Stimulated activated CD4-positive, alpha-beta T cell treated with anti-CD3 and anti-CD28 coated beads, TNF-alpha, amount 100 ng/mL, for 48 hours (primary cell): ENCODE data around the gene CDKN2B-AS1.
"Not testable (repeated sequence)": the region's sequence is repeated elsewhere in the genome, so short reads cannot be mapped to it uniquely, and the experiment has no call there.

Source experiments
- DNase-seq, 3 donors: peaks; one replicate each; pipeline ENCODE4 v3.0.0-alpha.2; 2020; ENCODE audit warnings: low read depth in 3 of 3

CDKN2B-AS1 gene

DNA sequence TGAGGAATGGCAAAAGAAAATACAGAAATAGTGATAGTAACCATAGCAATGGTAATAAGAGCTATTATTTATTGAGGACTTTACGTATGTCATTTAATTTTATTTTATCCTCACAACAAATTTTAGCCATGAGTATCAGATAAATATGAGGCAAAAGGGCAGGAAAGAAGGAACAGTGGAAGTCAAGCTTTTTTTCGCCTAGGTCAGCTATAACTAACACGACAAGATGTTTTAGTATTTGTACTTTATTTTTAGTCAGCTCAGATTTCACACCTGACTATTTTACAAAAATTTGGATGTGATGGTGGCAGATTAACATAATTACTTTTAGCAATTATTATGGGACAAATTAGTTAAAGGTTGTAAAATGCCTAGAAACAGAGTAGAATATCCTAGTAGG is 49.3 kb downstream of the CDKN2B-AS1 start:
- DNase-seq: no peak

DNA sequence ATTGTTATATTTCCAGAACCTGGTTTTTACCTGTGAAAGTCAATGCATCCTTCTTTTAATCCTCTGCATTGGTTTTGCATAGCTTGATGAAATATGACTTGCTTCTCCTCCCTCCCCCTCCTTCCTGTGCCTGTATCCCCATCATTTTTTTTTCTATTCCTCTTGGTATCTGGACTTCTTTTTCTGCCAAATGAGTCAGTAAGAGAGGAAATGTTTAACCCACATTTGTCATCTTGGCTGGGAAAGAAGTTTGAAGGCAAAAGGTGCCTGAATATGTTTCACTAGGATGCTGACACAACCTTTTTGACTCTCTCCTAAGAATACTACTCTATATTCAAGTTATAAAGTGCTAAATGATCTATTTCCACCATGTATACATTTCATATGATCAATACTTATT is 50.0 kb downstream of the CDKN2B-AS1 start:
- no peak for DNase-seq

DNA sequence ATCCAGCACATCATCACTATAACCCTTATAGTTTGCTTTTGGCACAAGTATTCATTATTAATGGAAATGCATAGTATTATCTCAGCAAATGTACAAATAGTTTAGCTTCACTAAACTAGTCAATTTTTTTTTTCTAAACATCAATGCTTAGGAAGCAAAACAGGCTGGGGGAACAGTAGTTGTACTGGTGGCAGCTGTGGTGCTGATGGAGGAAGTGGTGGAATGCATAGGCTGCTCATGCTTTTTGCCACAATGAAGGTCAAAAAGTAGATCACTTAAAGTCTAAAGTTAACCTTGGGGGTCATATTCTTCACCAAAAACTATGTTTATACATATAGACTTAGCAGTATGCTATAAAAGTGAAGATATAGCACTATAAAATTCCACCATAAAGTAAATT is 50.8 kb downstream of the CDKN2B-AS1 start:
- DNase-seq: no peak

DNA sequence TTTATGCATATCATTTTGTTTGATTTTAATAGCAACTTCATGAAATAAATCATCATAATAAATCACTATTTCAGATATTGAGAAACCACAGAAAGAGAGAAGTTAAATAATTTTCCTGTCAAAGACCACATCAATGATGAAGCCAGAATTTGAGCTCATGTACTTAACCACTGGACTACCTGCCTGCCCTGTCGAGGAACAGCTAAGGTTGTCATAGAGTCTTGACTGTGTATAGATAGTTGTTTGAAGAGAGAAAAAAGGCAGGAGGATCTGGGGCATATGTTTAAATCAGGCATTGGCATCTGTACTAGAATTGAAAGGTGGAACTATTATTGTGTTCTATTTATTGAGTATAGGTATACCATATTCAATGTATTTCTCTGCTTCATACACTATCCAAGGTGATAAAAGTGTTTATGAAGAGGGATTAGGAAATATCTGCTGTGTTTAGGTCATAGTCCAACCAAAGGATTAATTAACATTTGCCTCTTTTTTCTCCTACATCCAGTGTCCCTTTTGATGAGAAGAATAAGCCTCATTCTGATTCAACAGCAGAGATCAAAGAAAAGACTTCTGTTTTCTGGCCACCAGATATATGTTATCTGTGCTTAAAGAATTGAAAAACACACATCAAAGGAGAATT is 51.8 kb downstream of the CDKN2B-AS1 start:
- no peak for DNase-seq

DNA sequence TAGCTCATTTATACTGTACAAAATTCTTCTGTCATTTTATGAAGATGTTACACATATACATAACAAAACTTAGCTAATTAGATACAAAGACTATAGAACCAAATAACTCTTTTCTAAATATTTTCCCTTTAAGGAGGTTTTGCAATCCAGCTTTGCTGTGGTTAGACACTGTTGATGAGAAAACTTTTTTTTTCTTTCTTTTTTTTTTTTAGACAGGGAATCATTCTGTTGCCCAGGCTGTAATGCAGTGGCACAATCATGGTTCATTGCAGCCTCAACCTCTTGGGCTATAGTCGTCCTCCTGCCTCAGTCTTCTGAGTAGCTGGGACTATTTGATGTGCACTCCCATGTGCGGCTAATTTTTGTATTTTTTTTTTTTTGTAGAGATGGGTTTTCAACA is 53.0 kb downstream of the CDKN2B-AS1 start:
- DNase-seq: no peak

DNA sequence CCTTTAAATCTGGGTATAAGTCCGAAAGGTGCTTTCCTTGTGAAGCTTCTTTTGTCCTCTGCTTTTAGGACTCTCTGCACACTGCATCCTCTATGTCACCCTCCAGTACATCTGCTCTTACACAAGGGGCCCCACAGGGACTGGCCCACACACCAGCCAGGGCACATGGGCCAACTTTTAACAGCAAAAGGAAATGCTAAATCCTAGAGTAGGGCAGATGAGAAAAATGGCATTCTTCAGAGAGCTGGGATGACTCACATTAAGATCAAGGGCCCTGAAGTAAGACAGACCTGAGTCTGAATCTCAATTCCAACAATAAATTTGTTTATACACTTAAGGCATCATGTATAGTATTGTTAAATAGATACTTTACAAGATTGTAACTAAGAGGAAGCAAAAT is 54.8 kb downstream of the CDKN2B-AS1 start:
- no peak for DNase-seq

DNA sequence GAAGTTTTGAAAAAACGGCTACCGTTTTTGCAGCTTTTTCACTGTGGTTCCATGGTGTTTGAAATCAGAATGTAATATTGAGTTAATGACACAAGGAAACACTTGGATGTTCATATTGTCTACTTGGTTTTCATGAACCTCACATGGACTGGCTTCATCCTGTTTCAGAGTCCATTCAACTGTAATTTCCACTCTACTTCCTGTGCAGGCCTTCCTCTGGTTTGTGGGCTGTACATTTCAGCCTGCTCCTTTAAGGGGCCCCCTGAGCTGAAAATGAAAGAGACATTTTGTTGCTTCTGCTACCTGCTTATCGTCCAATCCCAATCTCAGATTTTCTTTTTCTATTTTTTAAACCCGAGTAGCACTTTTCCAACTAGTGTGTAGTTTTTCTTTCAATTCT is 56.3 kb downstream of the CDKN2B-AS1 start:
- no peak for DNase-seq

DNA sequence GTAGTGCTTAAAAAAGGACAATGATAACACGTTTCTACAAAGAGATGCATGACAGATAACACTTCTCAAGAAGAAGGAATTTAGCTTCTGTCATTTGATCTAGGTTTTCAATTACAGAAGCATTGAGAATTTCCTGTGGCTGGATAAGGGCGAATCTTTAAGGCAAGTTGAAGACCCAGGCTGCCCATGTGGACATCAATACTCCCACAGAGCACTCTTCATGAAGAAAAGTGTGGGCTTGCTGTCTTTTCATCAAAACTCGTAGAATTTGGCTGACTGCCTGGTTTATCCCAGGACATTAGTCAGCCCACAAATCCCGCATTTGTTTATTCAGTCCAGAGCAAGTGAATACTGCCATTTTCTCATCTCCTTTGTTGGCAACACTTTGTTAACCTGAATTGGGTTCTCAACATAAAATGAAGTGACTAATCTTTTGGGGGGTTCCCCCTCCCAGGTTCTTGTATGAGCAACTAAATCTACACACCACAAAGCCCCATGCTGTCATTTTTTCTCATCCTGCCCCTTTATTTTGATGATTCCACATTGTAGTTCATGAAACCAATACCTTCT is 57.9 kb downstream of the CDKN2B-AS1 start:
- DNase-seq: peak in 2 of 3 donors; percentile 18 to 30

DNA sequence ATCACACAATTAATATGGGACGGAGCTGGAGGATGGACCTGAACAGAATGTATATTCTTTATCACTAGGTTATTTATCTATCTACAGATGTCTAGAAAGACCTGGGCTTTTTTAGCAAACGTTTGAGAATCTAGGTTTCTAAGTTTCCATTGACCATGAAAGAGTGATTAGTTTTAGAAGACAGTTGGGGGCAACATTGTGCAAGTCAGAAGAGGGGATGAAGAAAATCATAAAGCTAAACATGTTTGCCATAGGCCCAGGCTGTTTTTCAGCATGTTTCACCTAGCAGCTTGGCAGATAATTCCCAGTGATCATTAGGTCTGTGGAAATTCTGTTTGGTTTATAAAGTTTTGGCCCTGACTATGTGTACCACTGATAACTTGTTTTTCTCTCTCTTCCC is 58.6 kb downstream of the CDKN2B-AS1 start:
- DNase-seq: no peak

DNA sequence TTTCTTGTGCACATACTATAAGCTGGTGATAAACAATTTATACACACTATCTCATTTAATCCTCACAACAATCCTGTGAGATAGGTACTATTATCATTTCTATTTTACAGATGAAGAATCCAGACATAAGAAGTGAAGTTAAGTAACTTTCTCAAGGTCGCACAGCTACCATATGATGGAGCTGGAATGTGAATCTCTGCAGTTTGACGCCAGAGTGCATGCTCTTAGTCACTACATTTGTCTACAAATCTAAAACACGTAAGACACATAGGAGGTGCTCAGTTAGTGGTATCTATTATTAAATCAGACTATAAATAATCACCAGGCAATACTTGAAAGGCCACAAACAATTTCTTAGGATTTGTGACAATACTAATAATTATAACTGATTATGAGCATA is 59.5 kb downstream of the CDKN2B-AS1 start:
- no peak for DNase-seq

DNA sequence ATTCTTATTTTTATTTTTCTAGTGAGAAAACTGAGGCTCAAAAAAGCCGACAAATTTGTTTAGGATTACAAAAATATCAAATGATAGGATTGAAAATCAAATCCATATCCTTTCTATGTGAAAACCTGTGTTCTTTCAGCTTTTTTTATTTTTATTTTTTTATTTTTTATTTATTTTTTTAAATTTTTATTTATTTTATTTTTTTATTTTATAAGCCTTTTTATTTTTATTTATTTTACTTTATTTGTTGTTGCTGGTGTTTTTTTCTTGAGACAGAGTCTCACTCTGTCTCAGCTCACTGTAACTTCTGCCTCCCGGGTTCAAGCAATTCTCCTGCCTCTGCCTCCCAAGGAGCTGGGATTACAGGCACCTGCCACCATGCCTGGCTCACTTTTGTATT is 59.9 kb downstream of the CDKN2B-AS1 start:
- DNase-seq: no peak

DNA sequence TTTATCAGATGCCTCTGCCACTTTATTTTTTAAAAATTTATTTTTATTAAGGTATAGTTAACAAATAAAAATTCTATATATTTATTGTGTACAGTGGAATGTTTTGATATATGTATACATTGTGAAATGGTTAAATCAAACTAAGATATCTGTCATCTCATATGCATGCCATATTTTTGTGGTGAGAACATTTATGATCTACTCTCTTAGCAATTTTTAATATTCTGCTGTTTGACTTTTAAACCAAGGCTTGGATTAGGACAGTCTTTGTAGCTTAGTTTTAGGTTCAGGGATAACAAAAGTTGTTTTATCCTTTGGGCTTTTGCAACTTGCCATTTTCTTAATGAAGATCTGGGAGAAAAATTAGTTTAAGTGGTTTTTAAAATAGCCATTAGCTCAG is 60.5 kb downstream of the CDKN2B-AS1 start:
- DNase-seq: no peak

DNA sequence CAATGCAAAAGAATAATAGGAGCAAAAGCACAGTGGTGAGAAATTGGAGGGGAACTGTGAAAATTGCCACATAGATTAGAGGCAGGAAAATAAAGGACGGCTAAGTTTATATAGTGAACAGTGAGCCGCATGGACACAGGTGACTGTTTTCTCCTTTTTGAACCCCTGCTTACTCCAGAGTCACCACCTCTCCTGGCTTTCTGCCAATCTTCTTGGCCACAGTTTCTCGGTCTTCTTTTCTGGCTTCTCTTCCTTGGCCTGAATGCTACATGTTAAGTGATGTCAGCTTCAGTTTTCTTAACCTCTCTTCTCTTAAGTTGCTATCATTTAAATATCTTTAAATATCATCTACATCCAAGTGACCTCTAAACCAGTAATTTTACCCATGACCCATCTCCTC is 61.8 kb downstream of the CDKN2B-AS1 start:
- DNase-seq: no peak

DNA sequence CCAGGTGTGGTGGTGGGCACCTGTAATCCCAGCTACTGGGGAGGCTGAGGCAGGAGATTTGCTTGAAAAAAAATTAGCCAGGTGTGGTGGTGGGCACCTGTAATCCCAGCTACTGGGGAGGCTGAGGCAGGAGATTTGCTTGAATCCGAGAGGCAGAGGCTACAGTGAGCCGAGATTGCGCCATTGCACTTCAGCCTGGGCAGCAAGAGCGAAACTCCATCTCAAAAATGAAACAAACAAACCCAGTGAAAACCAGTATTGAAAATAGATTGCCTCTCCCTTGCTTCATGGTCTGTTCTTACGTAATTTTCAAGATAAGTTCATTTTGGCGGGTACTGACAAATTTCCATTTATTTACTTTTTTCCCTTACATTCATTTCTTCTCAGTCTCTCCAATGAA is 63.4 kb downstream of the CDKN2B-AS1 start:
- not testable (repeated sequence) for DNase-seq

DNA sequence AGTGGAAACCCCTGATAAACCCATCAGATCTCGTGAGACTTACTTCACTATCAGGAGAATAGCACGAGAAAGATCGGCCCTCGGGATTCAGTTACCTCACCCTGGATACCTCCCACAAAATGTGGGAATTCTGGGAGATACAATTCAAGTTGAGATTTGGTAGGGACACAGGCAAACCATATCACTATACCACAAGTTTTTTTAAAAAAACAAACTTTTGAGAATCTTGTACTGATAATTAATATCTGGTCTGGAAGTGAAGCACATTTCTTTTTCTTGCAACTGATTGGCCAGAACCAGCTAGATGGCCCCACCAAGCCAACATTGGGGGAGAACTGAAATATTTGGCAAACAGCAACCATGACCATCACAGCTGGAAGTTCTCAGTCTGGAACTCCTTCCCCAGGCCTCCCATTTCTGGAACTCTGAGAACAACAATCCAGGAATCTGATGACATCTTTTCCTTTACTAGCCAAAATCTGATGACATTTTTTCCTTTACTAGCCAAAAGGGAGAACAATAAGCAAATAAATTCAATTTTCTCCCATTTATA is 66.3 kb downstream of the CDKN2B-AS1 start:
- DNase-seq: no peak

DNA sequence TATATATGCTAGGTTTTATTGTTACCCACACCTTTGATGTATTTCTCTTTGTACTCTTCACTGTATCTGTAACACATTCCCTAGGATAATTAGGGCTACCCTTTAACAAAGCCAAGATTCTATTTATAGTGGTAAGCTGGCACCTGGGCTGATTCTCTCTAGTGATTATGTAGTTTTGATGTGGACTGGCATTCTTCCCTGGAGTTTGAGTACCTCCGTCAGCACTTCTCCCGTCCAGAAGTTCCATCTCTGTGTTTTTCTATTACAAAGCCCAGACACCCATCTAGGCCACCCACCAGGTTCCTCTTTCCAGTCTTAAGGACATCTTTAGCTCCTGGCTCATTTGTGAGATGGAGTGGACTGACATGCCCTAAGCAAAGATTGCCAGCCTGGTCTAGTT is 70.4 kb downstream of the CDKN2B-AS1 start:
- DNase-seq: no peak

DNA sequence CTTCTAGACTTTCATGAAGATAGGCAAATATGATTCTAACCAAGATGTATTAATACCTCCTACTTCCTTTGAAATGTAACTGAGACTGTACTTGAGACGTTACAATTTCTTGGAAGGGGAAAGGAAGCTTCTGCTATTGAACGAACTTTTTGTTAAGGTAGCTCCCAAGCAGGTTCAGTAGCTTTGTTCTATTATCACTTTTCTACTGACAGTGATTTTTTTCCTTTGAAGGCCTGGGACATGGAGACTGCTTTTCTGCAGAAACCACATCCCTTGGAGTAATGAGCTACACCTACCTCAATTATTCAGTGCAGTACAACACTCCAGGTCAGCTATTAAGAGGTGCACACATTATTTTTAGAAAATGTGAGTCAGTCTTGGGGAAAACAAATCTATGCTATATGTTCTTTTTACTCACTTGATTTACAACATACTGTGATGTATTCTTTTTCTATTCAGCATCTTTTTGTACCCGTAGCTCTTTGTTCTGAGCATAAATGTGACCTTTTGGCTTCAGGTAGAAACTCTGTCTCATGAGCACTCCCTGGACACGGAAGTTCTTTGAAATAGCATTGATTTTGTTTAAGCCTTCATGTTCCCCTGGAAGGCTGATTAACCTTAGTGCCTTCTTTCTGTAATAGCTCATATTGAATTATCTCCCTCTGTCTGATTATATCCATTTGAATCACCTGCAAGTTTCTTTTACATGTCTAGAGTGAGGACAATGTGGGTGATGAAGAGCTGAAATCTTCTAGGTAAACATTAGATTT is 71.0 kb downstream of the CDKN2B-AS1 start:
- DNase-seq: no peak

DNA sequence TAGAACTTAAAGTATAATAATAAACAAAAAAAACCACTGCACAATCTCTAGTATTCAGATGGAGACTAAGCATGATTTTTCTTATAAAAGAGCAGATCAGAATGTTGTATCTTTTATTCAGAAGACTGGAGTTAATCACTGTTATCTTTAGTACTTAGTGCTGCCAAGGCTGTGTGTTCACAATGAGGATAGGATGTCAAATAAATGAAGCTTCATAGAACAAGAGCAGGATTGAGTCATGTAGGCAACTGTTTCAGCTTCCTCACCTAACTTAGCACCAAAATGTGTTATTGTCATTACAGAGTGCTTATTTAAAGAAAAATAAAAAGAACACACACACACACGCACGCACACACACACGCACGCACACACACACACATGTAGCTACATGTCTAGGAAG is 72.6 kb downstream of the CDKN2B-AS1 start:
- DNase-seq: no peak

DNA sequence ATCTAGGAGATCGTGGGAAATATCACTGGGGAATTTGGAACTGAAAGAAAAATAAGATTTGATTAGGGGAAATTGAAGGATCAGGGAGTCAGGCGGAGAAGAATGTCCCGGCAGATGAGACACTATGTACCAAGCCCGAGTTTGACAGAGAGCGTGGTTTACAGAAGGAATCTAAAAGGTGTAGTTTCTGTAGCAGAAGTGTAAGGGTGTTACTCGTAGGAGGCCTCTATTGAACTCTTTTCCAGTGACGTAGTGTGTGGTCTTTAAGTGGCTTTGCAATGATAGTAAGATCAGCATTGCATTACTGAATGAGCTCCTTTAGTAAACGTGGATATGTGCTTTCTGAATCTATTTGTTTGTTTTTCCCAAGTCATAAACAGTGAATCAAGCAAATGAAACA is 73.8 kb downstream of the CDKN2B-AS1 start:
- DNase-seq: no peak

DNA sequence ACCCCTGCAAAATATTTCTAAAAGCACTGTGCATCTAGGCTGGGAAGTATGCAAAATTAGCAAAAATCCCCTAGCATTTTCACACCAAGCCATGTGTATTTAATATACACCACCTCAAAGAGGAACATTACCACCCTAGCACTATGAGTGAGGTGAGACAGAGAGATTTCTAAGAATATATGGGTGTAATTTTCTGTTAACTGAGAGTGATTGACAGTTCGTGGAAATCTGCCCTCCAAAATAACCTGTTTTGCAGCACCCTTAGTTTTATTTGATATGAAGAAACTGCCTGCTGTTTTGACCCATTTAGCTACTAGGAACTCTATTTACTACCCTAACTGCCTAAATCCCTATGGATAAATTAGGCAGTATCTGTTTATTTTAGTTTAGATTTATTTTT is 78.8 kb downstream of the CDKN2B-AS1 start:
- DNase-seq: no peak

DNA sequence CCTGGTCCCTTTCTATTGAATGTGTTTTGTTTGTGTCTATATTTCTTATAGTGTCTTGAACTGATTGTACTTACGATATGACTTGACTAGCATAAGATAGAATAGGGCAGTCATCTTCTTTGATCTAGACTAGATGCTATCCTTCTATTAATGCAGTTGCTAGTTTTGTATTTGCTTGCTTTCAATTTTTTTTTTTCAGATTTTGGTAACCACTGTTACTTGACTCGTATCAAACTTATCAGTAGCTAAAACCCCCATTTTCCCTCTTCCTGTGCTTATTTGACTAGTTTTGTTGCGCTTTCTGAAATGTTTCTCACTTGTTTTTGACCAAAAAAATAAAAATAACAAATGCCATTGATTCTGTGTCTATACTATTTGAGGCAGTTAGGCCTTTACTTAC is 83.5 kb downstream of the CDKN2B-AS1 start:
- no peak for DNase-seq

DNA sequence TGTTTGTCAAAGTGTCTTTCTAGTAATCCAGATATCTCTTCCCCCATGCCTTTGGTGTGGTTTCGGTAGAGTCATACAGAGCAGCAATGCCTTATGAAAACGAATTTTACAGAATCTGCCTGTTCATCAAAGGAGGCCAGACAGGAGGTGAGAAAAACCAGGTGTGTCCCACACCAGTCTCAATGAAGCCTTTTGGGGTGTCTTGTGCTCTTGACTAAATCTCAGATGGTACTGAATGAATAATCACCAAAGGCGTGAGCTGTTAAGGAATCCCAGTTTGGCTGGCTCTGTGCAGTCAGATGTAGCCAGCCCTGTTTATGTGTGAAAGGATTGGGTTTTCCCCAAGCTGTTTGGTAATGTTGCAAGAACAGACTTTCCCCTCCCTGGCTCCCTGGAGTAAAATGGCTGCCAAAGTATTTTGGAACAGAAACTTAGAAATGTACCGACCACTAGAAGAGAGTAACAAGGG is 85.3 kb downstream of the CDKN2B-AS1 start:
- peak; percentile 26 to 59 (median 41) for DNase-seq
